ENCODE results near the gene CALHM3.

DNA sequence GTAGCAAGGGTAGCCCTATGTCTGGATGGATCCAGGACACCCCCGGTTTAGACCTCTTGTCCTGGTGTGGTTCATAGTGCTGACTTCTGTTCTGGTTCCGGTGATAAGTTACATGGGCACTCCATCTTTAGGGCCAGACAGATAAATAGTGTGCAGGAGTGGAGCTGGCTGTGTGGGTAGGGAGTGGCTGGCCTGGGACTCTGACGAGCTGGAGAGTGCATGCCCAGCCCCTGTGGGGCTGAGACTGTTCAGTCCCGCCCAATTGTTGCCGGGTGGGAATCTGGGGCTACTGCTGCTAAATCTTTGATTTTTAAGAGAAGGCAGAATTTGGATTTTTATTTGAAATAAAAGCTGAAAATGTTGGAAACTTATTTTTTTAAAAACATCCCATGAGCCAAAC lies 55.3 kb downstream of the CALHM3 start:
- no peak for TF ChIP-seq CTCF (conservative IDR thresholded peaks at IDR 0.05)
- no peak for TF ChIP-seq EZH2 (IDR thresholded peaks at IDR 0.05; ENCODE audit: low read depth)

Data from PC-9 (cell line).